NCI-H146 (cell line): ENCODE results near the gene DRAXIN.

Experiments
- DNase-seq: peaks from one replicate; lab custom pipeline; 2025; lab: John Stamatoyannopoulos, UW

The DRAXIN gene

GRCh38 chr1:11764115-11764514, 72.6 kb downstream of the DRAXIN start:
- no peak for DNase-seq

GRCh38 chr1:11764519-11764918, 73.0 kb downstream of the DRAXIN start:
- DNase-seq = no peak

- DNase-seq = no peak
These were observed 74.3 kb downstream of the DRAXIN start for GRCh38 chr1:11765661-11766428.

- DNase-seq = no peak
These were observed 74.9 kb downstream of the DRAXIN start for GRCh38 chr1:11766429-11766776.

GRCh38 chr1:11767922-11768704, 76.6 kb downstream of the DRAXIN start:
- no peak for DNase-seq

- no peak for DNase-seq
These were observed 77.3 kb downstream of the DRAXIN start for GRCh38 chr1:11768821-11769220.

GRCh38 chr1:11769274-11769673, 77.8 kb downstream of the DRAXIN start:
- no peak for DNase-seq

- DNase-seq = no peak
These were observed 78.5 kb downstream of the DRAXIN start for GRCh38 chr1:11770011-11770410.

GRCh38 chr1:11771481-11772043, 80.1 kb downstream of the DRAXIN start:
- DNase-seq = no peak

- no peak for DNase-seq
These were observed 80.9 kb downstream of the DRAXIN start for GRCh38 chr1:11772458-11772857.

GRCh38 chr1:11774753-11775152, 83.2 kb downstream of the DRAXIN start:
- no peak for DNase-seq
